ENCODE data around the gene CNTNAP5. TPM values are rescaled to one million over a fixed set of nuclear protein-coding genes. Genes with fewer than 3 reads are reported as not detected.

Gene CNTNAP5
- total and polyA plus RNA-seq, 2 donors (not counting 1 experiment from before 2014, with no cell fraction given): not detected

- Histone ChIP-seq H3K4me1 (ENCODE audit: control insufficient read depth in 2 of 2, insufficient read depth in 2 of 2, low read length in 2 of 2) (no peaks in the 10 kb centered on the region), H3K9me3 (ENCODE audit: control extremely low read depth in 1 of 3, control insufficient read depth in 2 of 3, insufficient read depth in 1 of 3, low read length in 2 of 3) (peaks cover 0 to 5% (median 0%) of the 10 kb centered on the region in 3 donors), H3K79me2 (ENCODE audit: control insufficient read depth, insufficient read depth, low read length) (no peaks in the 10 kb centered on the region), H3K36me3 (replicated peaks in 1 of 2; ENCODE audit: control extremely low read depth in 1 of 2, control insufficient read depth in 1 of 2, extremely low read depth in 1 of 2, insufficient read depth in 2 of 2, low read length in 1 of 2) (no peaks in the 10 kb centered on the region), H2AFZ (ENCODE audit: insufficient read depth, low read depth, low read length, poor library complexity, severe bottlenecking) (no peak overlapping the region), H3K9ac (ENCODE audit: low read length) (no peak overlapping the region), H3K27me3 (replicated peaks in 1 of 4; ENCODE audit: control extremely low read depth in 1 of 4, control insufficient read depth in 3 of 4, insufficient read depth in 4 of 4, low read length in 3 of 4) (no peaks in the 10 kb centered on the region), H4K20me1 (ENCODE audit: control insufficient read depth, insufficient read depth, low read length, poor library complexity, severe bottlenecking) (no peaks in the 10 kb centered on the region), H3K4me2 (replicated peaks; ENCODE audit: low read depth, low read length, poor library complexity, severe bottlenecking) (no peak overlapping the region), H3K27ac (ENCODE audit: low read length in 2 of 2) (no peak overlapping the region), H3K4me3 (ENCODE audit: control extremely low read depth in 1 of 5, extremely low read depth in 1 of 5, insufficient read depth in 1 of 5, low read depth in 2 of 5, low read length in 4 of 5) (no peak overlapping the region)
- intact Hi-C loops (cut with micrococcal nuclease): no loop called here
- Mint-ChIP-seq H3K27me3 (no peaks in the 10 kb centered on the region), H3K4me1 (no peaks in the 10 kb centered on the region), H3K4me3 (no peak overlapping the region), H3K9me3 (ENCODE audit: insufficient read depth) (peaks cover 7% of the 10 kb centered on the region), H3K27ac (no peak overlapping the region)
- POLR2A ChIA-PET: no interaction called here
- DNase-seq (no peak), ATAC-seq (ENCODE audit: low read depth) (no peak)
- CTCF ChIA-PET: no interaction called here
- no CpG with 5 or more reads among the region's 1 CpG for WGBS (ENCODE audit: insufficient coverage)
- TF ChIP-seq CTCF (IDR thresholded peaks at IDR 0.05): no peak
- TF ChIP-seq EZH2 (IDR thresholded peaks at IDR 0.05; ENCODE audit: borderline replicate concordance, insufficient read depth, low read depth, low read length, poor library complexity, severe bottlenecking): no peak
Measured at GRCh38 chr2:124272261-124272841, 247.3 kb downstream of the CNTNAP5 start.

- intact Hi-C loops (cut with micrococcal nuclease): no loop called here
- no peak for ATAC-seq (ENCODE audit: low read depth)
Measured at GRCh38 chr2:124281541-124281940, 256.5 kb downstream of the CNTNAP5 start.

More at GRCh38 chr2:124281541-124281940, 256.5 kb downstream of the CNTNAP5 start:
- WGBS (ENCODE audit: insufficient coverage): 78% methylated on average over 10 of the region's 10 CpGs
- H3K4me1 ChIP-seq (ENCODE audit: control insufficient read depth in 2 of 2, insufficient read depth in 2 of 2, low read length in 2 of 2): no peaks in the 10 kb centered on the region
- H3K79me2 ChIP-seq (ENCODE audit: control insufficient read depth, insufficient read depth, low read length): no peaks in the 10 kb centered on the region
- H3K27ac ChIP-seq (ENCODE audit: low read length in 2 of 2): no peak overlapping the region
- no peaks in the 10 kb centered on the region for H3K9me3 Mint-ChIP-seq (ENCODE audit: insufficient read depth)
- no peak overlapping the region for H3K4me3 Mint-ChIP-seq
- H3K27ac Mint-ChIP-seq: no peak overlapping the region
- no peaks in the 10 kb centered on the region for H3K36me3 ChIP-seq (replicated peaks in 1 of 2; ENCODE audit: control extremely low read depth in 1 of 2, control insufficient read depth in 1 of 2, extremely low read depth in 1 of 2, insufficient read depth in 2 of 2, low read length in 1 of 2)
- no peak for DNase-seq
- H3K4me1 Mint-ChIP-seq: no peaks in the 10 kb centered on the region
- no peaks in the 10 kb centered on the region for H3K9me3 ChIP-seq (ENCODE audit: control extremely low read depth in 1 of 3, control insufficient read depth in 2 of 3, insufficient read depth in 1 of 3, low read length in 2 of 3)
- H2AFZ ChIP-seq (ENCODE audit: insufficient read depth, low read depth, low read length, poor library complexity, severe bottlenecking): no peak overlapping the region
- no peak for TF ChIP-seq EZH2 (IDR thresholded peaks at IDR 0.05; ENCODE audit: borderline replicate concordance, insufficient read depth, low read depth, low read length, poor library complexity, severe bottlenecking)
- TF ChIP-seq CTCF (IDR thresholded peaks at IDR 0.05): no peak
- no peak overlapping the region for H3K9ac ChIP-seq (ENCODE audit: low read length)
- no peaks in the 10 kb centered on the region for H3K27me3 Mint-ChIP-seq
- H3K27me3 ChIP-seq (replicated peaks in 1 of 4; ENCODE audit: control extremely low read depth in 1 of 4, control insufficient read depth in 3 of 4, insufficient read depth in 4 of 4, low read length in 3 of 4): no peaks in the 10 kb centered on the region
- H3K4me3 ChIP-seq (ENCODE audit: control extremely low read depth in 1 of 5, extremely low read depth in 1 of 5, insufficient read depth in 1 of 5, low read depth in 2 of 5, low read length in 4 of 5): no peak overlapping the region
- ChIA-PET CTCF (no interaction called here), POLR2A (no interaction called here)
- no peak overlapping the region for H3K4me2 ChIP-seq (replicated peaks; ENCODE audit: low read depth, low read length, poor library complexity, severe bottlenecking)
- no peaks in the 10 kb centered on the region for H4K20me1 ChIP-seq (ENCODE audit: control insufficient read depth, insufficient read depth, low read length, poor library complexity, severe bottlenecking)
